K562 (cell line): ENCODE measurements around the gene ZMIZ1. TPM values are rescaled to one million over a fixed set of nuclear protein-coding genes. Genes with fewer than 3 reads are reported as not detected.

Experiments
- ATAC-seq: fragments of 200-7000 bp; cut with Tn5 transposase; 3 replicates; pipeline ENCODE4 v1.9.1; 2020; ENCODE audit warnings: moderate library complexity
- BruUV-seq: library from RNA; stranded (reverse); fragments of 400-500 nt; replicated peaks from 2 replicates; lab custom pipeline; 2021; lab: Mats Ljungman, UMichigan
- CTCF ChIA-PET: fragments of 300-600 bp; formaldehyde crosslinking; extraction: SDS; loops from one replicate; lab custom pipeline; 2021; ENCODE audit warnings: low intra/inter-chr PET ratio; lab: Yijun Ruan, JAX
- POLR2A ChIA-PET: fragments of 300-600, 350-650 bp; sonication (Branson Sonifier 250); formaldehyde crosslinking; extraction: SDS; loops from one replicate; lab custom pipeline; 2021; ENCODE audit warnings: antibody characterized with exemption, inconsistent platforms; lab: Yijun Ruan, JAX
- DNase-seq, 4 experiments: peaks; one replicate each; pipeline versions ENCODE4 v3.0.0 to v3.0.0-alpha.2; 2011 to 2018; ENCODE audit warnings: low spot score in 3 of 4, mixed read lengths in 3 of 4; ENCODE audit errors: extremely low read depth in 1 of 4
- FAIRE-seq: peaks from 2 replicates; lab custom pipeline; 2011; peaks lifted over from hg19 to GRCh38; lab: Jason Lieb, UNC
- H2AFZ ChIP-seq: 2 replicates; pipeline ENCODE4 v1.6.0; 2011; ENCODE audit warnings: low read depth, low read length, control low read depth, inconsistent platforms
- H3K27ac ChIP-seq: fragments of 200-600 bp; 3 replicates; pipeline ENCODE4 v1.8.0; 2011; ENCODE audit warnings: low read depth, mild to moderate bottlenecking, control low read depth, inconsistent platforms, low read length, moderate library complexity, mixed read lengths; ENCODE audit errors: extremely low read depth
- H3K27me3 ChIP-seq, 2 experiments: fragments of 300-600 bp in 1 of 2; 2 replicates in 1 of 2; 3 replicates in 1 of 2; pipeline versions ENCODE4 v1.6.0 to v1.8.0; 2011; ENCODE audit warnings: inconsistent platforms in 2 of 2, low read length in 2 of 2, mild to moderate bottlenecking in 1 of 2, mixed read lengths in 1 of 2, moderate library complexity in 1 of 2; ENCODE audit not compliant: control insufficient read depth in 2 of 2, insufficient read depth in 2 of 2
- H3K36me3 ChIP-seq: fragments of 300-600 bp; 3 replicates; pipeline ENCODE4 v1.8.0; 2011; ENCODE audit warnings: mild to moderate bottlenecking, low read length, inconsistent platforms; ENCODE audit not compliant: control insufficient read depth, insufficient read depth
- H3K4me1 ChIP-seq, 2 experiments: fragments of 200-600 bp in 1 of 2; replicated peaks in 1 of 2; 2 replicates in 1 of 2; 3 replicates in 1 of 2; pipeline versions ENCODE4 v1.5.1 to v1.8.0; 2011; ENCODE audit warnings: inconsistent platforms in 2 of 2, low read length in 2 of 2, mild to moderate bottlenecking in 1 of 2, mixed read lengths in 1 of 2, moderate library complexity in 1 of 2; ENCODE audit not compliant: control insufficient read depth in 2 of 2, insufficient read depth in 2 of 2
- H3K4me2 ChIP-seq: 2 replicates; pipeline ENCODE4 v1.6.1; 2011; ENCODE audit warnings: low read length, control low read depth, inconsistent platforms, mixed read lengths; ENCODE audit not compliant: insufficient read depth
- H3K4me3 ChIP-seq: fragments of 200-600 bp; sonication (generic), shearing (Covaris generic); 2 replicates; pipeline ENCODE4 v1.5.1; 2016; ENCODE audit warnings: control low read depth, inconsistent platforms
- H3K79me2 ChIP-seq: fragments of 200-600 bp; 3 replicates; pipeline ENCODE4 v1.8.0; 2011; ENCODE audit warnings: low read length, inconsistent platforms; ENCODE audit not compliant: control insufficient read depth, insufficient read depth
- H3K9ac ChIP-seq, 2 experiments: 2 replicates each; pipeline versions ENCODE4 v1.6.0 to v1.6.1; 2011; ENCODE audit warnings: low read depth in 2 of 2, low read length in 2 of 2, control low read depth in 1 of 2, inconsistent platforms in 1 of 2, mild to moderate bottlenecking in 1 of 2, mixed read lengths in 1 of 2; ENCODE audit not compliant: insufficient read depth in 1 of 2
- H3K9me1 ChIP-seq: one replicate; pipeline ENCODE4 v1.6.0; 2011; ENCODE audit warnings: inconsistent platforms, mild to moderate bottlenecking, low read length, moderate library complexity; ENCODE audit not compliant: control insufficient read depth, insufficient read depth
- H3K9me3 ChIP-seq: replicated peaks from 2 replicates; pipeline ENCODE4 v1.5.1; 2011; ENCODE audit warnings: low read depth, low read length, inconsistent platforms; ENCODE audit not compliant: control insufficient read depth, insufficient read depth
- H4K20me1 ChIP-seq: replicated peaks from 2 replicates; pipeline ENCODE4 v1.6.1; 2011; ENCODE audit warnings: low read length, inconsistent platforms, mixed read lengths; ENCODE audit not compliant: control insufficient read depth, insufficient read depth
- CBX1 ChIP-seq: sonication (generic); IDR thresholded peaks from 2 replicates; pipeline ENCODE4 v1.6.1; 2016; ENCODE audit warnings: antibody characterized with exemption, low read depth, mild to moderate bottlenecking
- CTCFL ChIP-seq: IDR thresholded peaks from 2 replicates; pipeline ENCODE4 v1.6.1; 2011; ENCODE audit warnings: borderline replicate concordance, low read depth, mild to moderate bottlenecking, moderate library complexity, low read length; ENCODE audit not compliant: insufficient read depth, poor library complexity, severe bottlenecking
- GTF2B ChIP-seq: IDR thresholded peaks from 2 replicates; pipeline ENCODE4 v1.6.1; 2011; ENCODE audit not compliant: insufficient read length; ENCODE audit errors: extremely low read depth
- HNRNPLL ChIP-seq: fragments of 200-400 bp; formaldehyde crosslinking; IDR thresholded peaks from 2 replicates; pipeline ENCODE4 v1.6.1; 2017; ENCODE audit warnings: low read length, low read depth, mild to moderate bottlenecking; ENCODE audit not compliant: poor library complexity, severe bottlenecking
- ID3 ChIP-seq, 2 experiments: fragments of 250-450 bp in 1 of 2; fragments of 450-650 bp in 1 of 2; sonication (Bioruptor Pico) in 1 of 2; IDR thresholded peaks; 2 replicates each; pipeline versions ENCODE4 v1.6.1 to v1.8.0; 2016 to 2021; ENCODE audit warnings: mild to moderate bottlenecking in 2 of 2, moderate library complexity in 2 of 2, missing compliant biosample characterization in 1 of 2, missing genetic modification characterization in 1 of 2
- MCM2 ChIP-seq: fragments of 450-650 bp; IDR thresholded peaks from 2 replicates; pipeline ENCODE4 v1.6.1; 2017; ENCODE audit warnings: low read depth, mild to moderate bottlenecking
- NR2C1 ChIP-seq, 2 experiments: fragments of 450-650 bp; IDR thresholded peaks; 2 replicates each; pipeline ENCODE4 v1.6.1; 2017; ENCODE audit warnings: mild to moderate bottlenecking in 2 of 2, antibody characterized with exemption in 1 of 2, inconsistent platforms in 1 of 2, missing compliant biosample characterization in 1 of 2, missing genetic modification characterization in 1 of 2
- POLR2G ChIP-seq: fragments of 200-400 bp; formaldehyde crosslinking; IDR thresholded peaks from 2 replicates; pipeline ENCODE4 v1.6.1; 2017; ENCODE audit warnings: low read depth, mild to moderate bottlenecking, antibody characterized with exemption, low read length, moderate library complexity
- SMARCE1 ChIP-seq: fragments of 450-650 bp; IDR thresholded peaks from 2 replicates; pipeline ENCODE4 v1.7.1; 2016; ENCODE audit warnings: mild to moderate bottlenecking
- SNAPC5 ChIP-seq: fragments of 250-450 bp; sonication (Bioruptor Pico); IDR thresholded peaks from 2 replicates; pipeline ENCODE4 v1.8.0; 2021; ENCODE audit warnings: moderate library complexity, mild to moderate bottlenecking, inconsistent platforms
- ZBTB17 ChIP-seq: fragments of 450-650 bp; formaldehyde crosslinking; IDR thresholded peaks from 2 replicates; pipeline ENCODE4 v1.4.0; 2020; ENCODE audit warnings: mild to moderate bottlenecking
- WGBS: fragments of 100-300 bp; shearing (Covaris generic); methylation state at CpG from one replicate; pipeline ENCODE4 v1.1.6; 2016; ENCODE audit warnings: low coverage, mixed read lengths; ENCODE audit not compliant: insufficient coverage; ENCODE audit errors: missing lambda C conversion rate; 5-methylcytosine and 5-hydroxymethylcytosine counted together
- in situ Hi-C: fragments of 300-500 bp; cut with MboI; formaldehyde crosslinking; loops from 4 replicates; pipeline ENCODE4 v1.15.0; 2018; ENCODE audit warnings: inconsistent platforms, mixed read lengths
- intact Hi-C: fragments of 100-400 bp; cut with micrococcal nuclease; formaldehyde crosslinking; loops from 2 replicates; pipeline ENCODE4 v1.14.2; 2022
- polyA plus RNA-seq, 8 experiments: library from polyadenylated mRNA; depleted of rRNA in 4 of 8; stranded (reverse) in 5 of 8; unstranded in 3 of 8; fragments of >200 nt; fragmentation: Nextera tagmentation in 2 of 8; fragmentation: Illumina TruSeq in 1 of 8; extraction: Ambion mirVana in 2 of 8; extraction: Trizol in 1 of 8; gene quantifications; 2 replicates each; pipeline versions ENCODE4 v1.2.1 to v1.2.3, GENCODE V29; 2011 to 2014; ENCODE audit warnings: inconsistent platforms in 1 of 8, missing spikeins in 1 of 8
- total RNA-seq, 7 experiments: library from RNA; depleted of rRNA in 6 of 7; stranded (reverse); fragments of >200 nt in 6 of 7; fragmentation: Illumina TruSeq in 2 of 7; extraction: Trizol in 2 of 7; gene quantifications; 2 replicates each; pipeline versions ENCODE4 v1.2.1 to v1.2.3, GENCODE V29; 2011 to 2021; ENCODE audit warnings: low replicate concordance in 1 of 7

The ZMIZ1 gene
- total and polyA plus RNA-seq, 9 of the 15 experiments (the other 6 are each of a cell fraction or from before 2014, with no cell fraction given) = 1.0 to 37.3 (median 4.3) TPM

GRCh38 chr10:79282388-79282787 is 213.6 kb downstream of the ZMIZ1 start:
- WGBS = 62% methylated on average over 11 of the region's 11 CpGs

GRCh38 chr10:79283616-79284015 is 214.8 kb downstream of the ZMIZ1 start:
- intact Hi-C loops = no loop called here
- H3K27me3 ChIP-seq = no peaks in the 10 kb centered on the region
- H3K4me3 ChIP-seq = no peak overlapping the region
- WGBS = 87% methylated on average over 3 of the region's 3 CpGs
- no peaks in the 10 kb centered on the region for H3K9me1 ChIP-seq
- no peak overlapping the region for H3K27ac ChIP-seq
- ChIA-PET POLR2A (interaction anchor here (0.5 to 0.8 kb wide), 4 partner anchors 18 to 1057 kb away, joined by 3 to 4 read pairs (median 3); no protein-coding TSS in a partner anchor), CTCF (no interaction called here)
- ATAC-seq (no peak), DNase-seq (no peak), FAIRE-seq (no peak)
- H3K9me3 ChIP-seq = no peaks in the 10 kb centered on the region
- no peaks in the 10 kb centered on the region for H3K79me2 ChIP-seq
- no TSS peak for BruUV-seq
- in situ Hi-C loops = no loop called here
- H3K36me3 ChIP-seq = no peaks in the 10 kb centered on the region; the same call in 2 of the 3 replicates
- peaks cover 0 to 16% of the 10 kb centered on the region in 2 experiments; a peak in 3 of 5 replicates for H3K4me1 ChIP-seq
- H4K20me1 ChIP-seq = peaks cover 23% of the 10 kb centered on the region; the same call in 1 of the 2 replicates
- no peak overlapping the region for H3K9ac ChIP-seq
- no peak overlapping the region for H3K4me2 ChIP-seq
- H2AFZ ChIP-seq = no peak overlapping the region
- TF ChIP-seq CBX1 (no peak), SNAPC5 (CRISPR knock-in tag) (no peak), MCM2 (no peak), CTCFL (no peak), SMARCE1 (no peak), GTF2B (no peak), NR2C1 (IDR thresholded peaks at IDR 0.05) (no peak), NR2C1 (tag; IDR thresholded peaks at IDR 0.05) (no peak), HNRNPLL (no peak), ZBTB17 (CRISPR knock-in tag) (no peak), ID3 (CRISPR knock-in tag; IDR thresholded peaks at IDR 0.05) (no peak), ID3 (tag; IDR thresholded peaks at IDR 0.05) (no peak)

More at GRCh38 chr10:79282388-79282787, 213.6 kb downstream of the ZMIZ1 start:
- ATAC-seq = no peak
- Histone ChIP-seq H3K9me1 (no peaks in the 10 kb centered on the region), H3K4me1 (peaks cover 0 to 13% of the 10 kb centered on the region in 2 experiments; a peak in 3 of 5 replicates), H3K9ac (peak overlapping the region in 1 of 2 experiments; percentile 36; a peak in 1 of 4 replicates), H3K4me2 (no peak overlapping the region), H3K27ac (no peak overlapping the region), H2AFZ (no peak overlapping the region), H3K9me3 (no peaks in the 10 kb centered on the region), H3K4me3 (no peak overlapping the region), H4K20me1 (peaks cover 19% of the 10 kb centered on the region; the same call in 1 of the 2 replicates), H3K79me2 (no peaks in the 10 kb centered on the region), H3K36me3 (peaks cover 6% of the 10 kb centered on the region; the same call in 1 of the 3 replicates), H3K27me3 (no peaks in the 10 kb centered on the region)
- no TSS peak for BruUV-seq
- in situ Hi-C loops (no loop called here), intact Hi-C loops (no loop called here)
- no peak for FAIRE-seq
- ChIA-PET CTCF (no interaction called here), POLR2A (interaction anchor here (0.6 to 1.7 kb wide), 2 partner anchors 11 to 36 kb away, joined by 3 read pairs; no protein-coding TSS in a partner anchor)
- no peak for DNase-seq
- no peak for TF ChIP-seq POLR2G
